H9 (cell line): Measurements from ENCODE around the gene SSBP3. TPM values are rescaled to one million over a fixed set of nuclear protein-coding genes. Genes with fewer than 3 reads are reported as not detected.

Experiments
- DNase-seq: peaks from one replicate; pipeline ENCODE4 v3.0.0-alpha.2; 2017
- H2AFZ ChIP-seq: one replicate; pipeline ENCODE4 v1.6.1; 2013; ENCODE audit warnings: mild to moderate bottlenecking, low read length, control low read depth, moderate library complexity
- H2AK5ac ChIP-seq: 2 replicates; pipeline ENCODE4 v1.6.1; 2013; ENCODE audit warnings: low read length, control low read depth, mixed read lengths; ENCODE audit not compliant: insufficient read length
- H2BK120ac ChIP-seq: one replicate; pipeline ENCODE4 v1.6.1; 2013; ENCODE audit warnings: low read depth, mild to moderate bottlenecking, low read length, control low read depth, inconsistent platforms; ENCODE audit not compliant: poor library complexity, severe bottlenecking
- H2BK12ac ChIP-seq: 2 replicates; pipeline ENCODE4 v1.6.1; 2013; ENCODE audit warnings: low read length, control low read depth, mixed read lengths, low read depth; ENCODE audit not compliant: insufficient read length
- H2BK15ac ChIP-seq: 2 replicates; pipeline ENCODE4 v1.6.1; 2013; ENCODE audit warnings: low read depth, low read length, control low read depth
- H2BK20ac ChIP-seq: one replicate; pipeline ENCODE4 v1.6.1; 2013; ENCODE audit warnings: low read depth, mild to moderate bottlenecking, low read length, control low read depth, inconsistent platforms; ENCODE audit not compliant: poor library complexity, severe bottlenecking
- H2BK5ac ChIP-seq: 2 replicates; pipeline ENCODE4 v1.6.1; 2013; ENCODE audit warnings: low read length, control low read depth, mixed read lengths; ENCODE audit not compliant: insufficient read length
- H3K14ac ChIP-seq: 2 replicates; pipeline ENCODE4 v1.6.1; 2013; ENCODE audit warnings: low read length, control low read depth; ENCODE audit not compliant: insufficient read depth
- H3K18ac ChIP-seq: 2 replicates; pipeline ENCODE4 v1.6.1; 2013; ENCODE audit warnings: low read depth, mild to moderate bottlenecking, mixed read lengths, low read length, control low read depth; ENCODE audit not compliant: insufficient read length
- H3K23ac ChIP-seq: 2 replicates; pipeline ENCODE4 v1.6.1; 2013; ENCODE audit warnings: low read length, control low read depth, mixed read lengths, low read depth; ENCODE audit not compliant: insufficient read length
- H3K23me2 ChIP-seq: 2 replicates; pipeline ENCODE4 v1.6.1; 2013; ENCODE audit warnings: low read depth, mild to moderate bottlenecking, mixed read lengths, low read length, control low read depth; ENCODE audit not compliant: insufficient read length, poor library complexity, severe bottlenecking
- H3K27ac ChIP-seq: 2 replicates; pipeline ENCODE4 v1.5.1; 2013; ENCODE audit warnings: low read length, control low read depth, mixed read lengths, low read depth; ENCODE audit not compliant: insufficient read length
- H3K27me3 ChIP-seq: 2 replicates; pipeline ENCODE4 v1.6.1; 2013; ENCODE audit warnings: low read length, control low read depth, inconsistent platforms; ENCODE audit not compliant: insufficient read depth
- H3K4ac ChIP-seq: 2 replicates; pipeline ENCODE4 v1.6.1; 2013; ENCODE audit warnings: low read depth, mild to moderate bottlenecking, control low read depth, inconsistent platforms, low read length, moderate library complexity
- H3K4me1 ChIP-seq: 2 replicates; pipeline ENCODE4 v1.6.1; 2013; ENCODE audit warnings: low read length, control low read depth, inconsistent platforms; ENCODE audit not compliant: insufficient read depth
- H3K4me2 ChIP-seq: 2 replicates; pipeline ENCODE4 v1.6.1; 2013; ENCODE audit warnings: low read length, control low read depth, mixed read lengths; ENCODE audit not compliant: insufficient read length, insufficient read depth
- H3K56ac ChIP-seq: 2 replicates; pipeline ENCODE4 v1.6.1; 2013; ENCODE audit warnings: low read depth, mild to moderate bottlenecking, mixed read lengths, low read length, control low read depth; ENCODE audit not compliant: insufficient read length
- H3K79me1 ChIP-seq: 2 replicates; pipeline ENCODE4 v1.6.1; 2013; ENCODE audit warnings: low read depth, mild to moderate bottlenecking, moderate library complexity, low read length, control low read depth, inconsistent platforms; ENCODE audit not compliant: insufficient read depth, poor library complexity, severe bottlenecking
- H3K79me2 ChIP-seq: 2 replicates; pipeline ENCODE4 v1.6.1; 2013; ENCODE audit warnings: low read length, control low read depth, inconsistent platforms; ENCODE audit not compliant: insufficient read depth
- H3K9ac ChIP-seq: 2 replicates; pipeline ENCODE4 v1.6.1; 2013; ENCODE audit warnings: low read length, control low read depth, mixed read lengths; ENCODE audit not compliant: insufficient read length; ENCODE audit errors: extremely low read depth
- H3K9me3 ChIP-seq: one replicate; pipeline ENCODE4 v1.6.1; 2013; ENCODE audit warnings: low read depth, low read length, inconsistent platforms; ENCODE audit not compliant: control insufficient read depth
- H3T11ph ChIP-seq: one replicate; pipeline ENCODE4 v1.6.1; 2013; ENCODE audit warnings: mild to moderate bottlenecking, low read length, control low read depth, inconsistent platforms
- H4K20me1 ChIP-seq: one replicate; pipeline ENCODE4 v1.6.1; 2013; ENCODE audit not compliant: control insufficient read depth, insufficient read length, insufficient read depth
- H4K5ac ChIP-seq: 2 replicates; pipeline ENCODE4 v1.6.1; 2013; ENCODE audit warnings: low read depth, mild to moderate bottlenecking, mixed read lengths, low read length, control low read depth; ENCODE audit not compliant: insufficient read length
- H4K8ac ChIP-seq: replicated peaks from 2 replicates; pipeline ENCODE4 v1.6.1; 2013; ENCODE audit warnings: low read length, control low read depth, mixed read lengths, low read depth; ENCODE audit not compliant: insufficient read length
- H4K91ac ChIP-seq: 2 replicates; pipeline ENCODE4 v1.6.1; 2013; ENCODE audit warnings: low read depth, mild to moderate bottlenecking, moderate library complexity, mixed read lengths, low read length, control low read depth; ENCODE audit not compliant: insufficient read length
- H3K27ac Mint-ChIP-seq, 3 experiments: 2 replicates in 2 of 3; 3 replicates in 1 of 3; pipeline ENCODE4 v1.8.0; 2020 to 2021; ENCODE audit warnings: mixed read lengths in 3 of 3, mild to moderate bottlenecking in 1 of 3, moderate library complexity in 1 of 3
- H3K27me3 Mint-ChIP-seq: 2 replicates; pipeline ENCODE4 v1.8.0; 2021; ENCODE audit warnings: low read depth, mild to moderate bottlenecking, moderate library complexity, mixed read lengths
- H3K36me3 Mint-ChIP-seq, 3 experiments: 2 replicates in 2 of 3; 3 replicates in 1 of 3; pipeline ENCODE4 v1.8.0; 2020 to 2021; ENCODE audit warnings: low read depth in 3 of 3, mixed read lengths in 3 of 3; ENCODE audit not compliant: insufficient read depth in 1 of 3
- H3K4me1 Mint-ChIP-seq, 2 experiments: 2 replicates each; pipeline ENCODE4 v1.8.0; 2020; ENCODE audit warnings: mixed read lengths in 2 of 2
- H3K4me3 Mint-ChIP-seq, 2 experiments: 2 replicates in 1 of 2; 3 replicates in 1 of 2; pipeline ENCODE4 v1.8.0; 2020 to 2021; ENCODE audit warnings: mild to moderate bottlenecking in 2 of 2, mixed read lengths in 2 of 2, moderate library complexity in 1 of 2
- H3K9me3 Mint-ChIP-seq, 2 experiments: 2 replicates in 1 of 2; 3 replicates in 1 of 2; pipeline ENCODE4 v1.8.0; 2020; ENCODE audit warnings: mild to moderate bottlenecking in 2 of 2, mixed read lengths in 2 of 2, moderate library complexity in 1 of 2
- WGBS: extraction: QIAGEN DNeasy Blood & Tissue Kit; methylation state at CpG from one replicate; pipeline ENCODE4 v1.1.7; 2013; ENCODE audit warnings: missing lambda C conversion rate, low lambda C conversion rate, mixed read lengths; ENCODE audit not compliant: insufficient read length; ENCODE audit errors: extremely low coverage; 5-methylcytosine and 5-hydroxymethylcytosine counted together
- total RNA-seq: library from RNA; stranded (reverse); gene quantifications from 2 replicates; pipeline ENCODE4 v1.2.1, GENCODE V29; 2021
- TF ChIP-seq, protein P1 (sequence below): fragments of 200-600 bp; sonication (generic); conservative IDR thresholded peaks from 3 replicates; pipeline ENCODE4 v1.8.0; 2021; ENCODE audit warnings: antibody characterized with exemption, mild to moderate bottlenecking

Gene SSBP3
- total RNA-seq, 1 experiment from 2014 or later = 126 TPM

- WGBS = no CpG with 5 or more reads among the region's 13 CpGs
Observed at GRCh38 chr1:54335011-54335754, 71.0 kb downstream of the SSBP3 start.

More at GRCh38 chr1:54335011-54335754, 71.0 kb downstream of the SSBP3 start:
- no peaks in the 10 kb centered on the region for H3K9me3 ChIP-seq
- Mint-ChIP-seq H3K4me1 (peaks cover 74 to 81% of the 10 kb centered on the region in 2 experiments), H3K27ac (peak overlapping the region; percentile 84 to 95 (median 86); a peak in 5 of 7 replicates), H3K9me3 (no peaks in the 10 kb centered on the region), H3K4me3 (no peak overlapping the region), H3K27me3 (no peaks in the 10 kb centered on the region), H3K36me3 (peaks cover 0 to 22% (median 11%) of the 10 kb centered on the region in 3 experiments; a peak in 3 of 7 replicates)
- H4K8ac ChIP-seq = no peak overlapping the region
- no peaks in the 10 kb centered on the region for H4K20me1 ChIP-seq
- no peak overlapping the region; the same call in 1 of the 2 replicates for H3K14ac ChIP-seq
- H2AK5ac ChIP-seq = no peak overlapping the region
- H4K5ac ChIP-seq = no peak overlapping the region
- peaks cover 11% of the 10 kb centered on the region; the same call in 1 of the 2 replicates for H3K79me2 ChIP-seq
- no peak overlapping the region for H2BK20ac ChIP-seq
- H3K4me1 ChIP-seq = peaks cover 26% of the 10 kb centered on the region; the same call in 1 of the 2 replicates
- H2BK15ac ChIP-seq = no peak overlapping the region
- H3K56ac ChIP-seq = no peak overlapping the region
- H2BK5ac ChIP-seq = no peak overlapping the region
- H3T11ph ChIP-seq = no peak overlapping the region
- H4K91ac ChIP-seq = no peak overlapping the region
- H3K9ac ChIP-seq = no peak overlapping the region
- H3K4me2 ChIP-seq = no peak overlapping the region
- no peak overlapping the region for H3K4ac ChIP-seq
- no peak overlapping the region for H3K27ac ChIP-seq
- H3K23me2 ChIP-seq = no peaks in the 10 kb centered on the region
- no peak overlapping the region for H2BK120ac ChIP-seq
- H2AFZ ChIP-seq = no peak overlapping the region
- no peak overlapping the region for H3K18ac ChIP-seq
- H3K27me3 ChIP-seq = no peaks in the 10 kb centered on the region
- H2BK12ac ChIP-seq = no peak overlapping the region
- TF ChIP-seq, protein P1, sequence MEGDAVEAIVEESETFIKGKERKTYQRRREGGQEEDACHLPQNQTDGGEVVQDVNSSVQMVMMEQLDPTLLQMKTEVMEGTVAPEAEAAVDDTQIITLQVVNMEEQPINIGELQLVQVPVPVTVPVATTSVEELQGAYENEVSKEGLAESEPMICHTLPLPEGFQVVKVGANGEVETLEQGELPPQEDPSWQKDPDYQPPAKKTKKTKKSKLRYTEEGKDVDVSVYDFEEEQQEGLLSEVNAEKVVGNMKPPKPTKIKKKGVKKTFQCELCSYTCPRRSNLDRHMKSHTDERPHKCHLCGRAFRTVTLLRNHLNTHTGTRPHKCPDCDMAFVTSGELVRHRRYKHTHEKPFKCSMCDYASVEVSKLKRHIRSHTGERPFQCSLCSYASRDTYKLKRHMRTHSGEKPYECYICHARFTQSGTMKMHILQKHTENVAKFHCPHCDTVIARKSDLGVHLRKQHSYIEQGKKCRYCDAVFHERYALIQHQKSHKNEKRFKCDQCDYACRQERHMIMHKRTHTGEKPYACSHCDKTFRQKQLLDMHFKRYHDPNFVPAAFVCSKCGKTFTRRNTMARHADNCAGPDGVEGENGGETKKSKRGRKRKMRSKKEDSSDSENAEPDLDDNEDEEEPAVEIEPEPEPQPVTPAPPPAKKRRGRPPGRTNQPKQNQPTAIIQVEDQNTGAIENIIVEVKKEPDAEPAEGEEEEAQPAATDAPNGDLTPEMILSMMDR = no peak
- peaks cover 3% of the 10 kb centered on the region for H3K79me1 ChIP-seq
- DNase-seq = no peak
- no peak overlapping the region for H3K23ac ChIP-seq
